MCF 10A (cell line): Measurements from ENCODE around the gene BCORL1. TPM values are rescaled to one million over a fixed set of nuclear protein-coding genes. Genes with fewer than 3 reads are reported as not detected.

Source experiments
- BruUV-seq: library from RNA; stranded (reverse); fragments of 400-500 nt; replicated peaks from 2 replicates; lab custom pipeline; 2021; lab: Mats Ljungman, UMichigan
- CTCF ChIA-PET: fragments of 300-600 bp; sonication (Branson Sonifier 250); formaldehyde crosslinking; extraction: SDS; loops from one replicate; lab custom pipeline; 2021; ENCODE audit warnings: antibody characterized with exemption, inconsistent platforms; lab: Yijun Ruan, JAX
- POLR2A ChIA-PET: fragments of 300-600, 350-650 bp; sonication (Branson Sonifier 250); formaldehyde crosslinking; extraction: SDS; loops from one replicate; lab custom pipeline; 2020; ENCODE audit warnings: antibody characterized with exemption, inconsistent platforms; lab: Yijun Ruan, JAX
- DNase-seq: peaks from one replicate; pipeline ENCODE4 v3.0.0-alpha.2; 2018; ENCODE audit not compliant: unreplicated experiment
- H3K27ac Mint-ChIP-seq: one replicate; pipeline ENCODE4 v1.8.0; 2022; ENCODE audit warnings: mild to moderate bottlenecking, low read depth, mixed read lengths; ENCODE audit not compliant: unreplicated experiment
- H3K27me3 Mint-ChIP-seq: one replicate; pipeline ENCODE4 v1.8.0; 2022; ENCODE audit warnings: mixed read lengths; ENCODE audit not compliant: insufficient read depth, unreplicated experiment
- H3K36me3 Mint-ChIP-seq: one replicate; pipeline ENCODE4 v1.8.0; 2022; ENCODE audit warnings: mild to moderate bottlenecking, moderate library complexity, mixed read lengths; ENCODE audit not compliant: insufficient read depth, unreplicated experiment
- H3K4me1 Mint-ChIP-seq: one replicate; pipeline ENCODE4 v1.8.0; 2022; ENCODE audit warnings: mixed read lengths; ENCODE audit not compliant: insufficient read depth, unreplicated experiment
- H3K4me3 Mint-ChIP-seq: one replicate; pipeline ENCODE4 v1.8.0; 2022; ENCODE audit warnings: mild to moderate bottlenecking, moderate library complexity, mixed read lengths; ENCODE audit not compliant: unreplicated experiment
- H3K9me3 Mint-ChIP-seq: one replicate; pipeline ENCODE4 v1.8.0; 2022; ENCODE audit warnings: mixed read lengths; ENCODE audit not compliant: unreplicated experiment
- CTCF ChIP-seq: fragments of 200-600 bp; IDR thresholded peaks from one replicate; pipeline ENCODE4 v1.8.0; 2022; ENCODE audit warnings: antibody characterized with exemption, mild to moderate bottlenecking; ENCODE audit not compliant: unreplicated experiment
- intact Hi-C: fragments of 100-400 bp; cut with micrococcal nuclease; formaldehyde crosslinking; loops from 2 replicates; pipeline ENCODE4 v1.14.1; 2022
- total RNA-seq: library from RNA; stranded (reverse); gene quantifications from 2 replicates; pipeline ENCODE4 v1.2.3, GENCODE V29; 2022

BCORL1 gene
- total RNA-seq, 1 experiment from 2014 or later: 2.9 TPM

- Mint-ChIP-seq H3K27me3 (no peaks in the 10 kb centered on the region), H3K9me3 (no peaks in the 10 kb centered on the region), H3K27ac (no peak overlapping the region), H3K36me3 (peaks cover 43% of the 10 kb centered on the region), H3K4me1 (no peaks in the 10 kb centered on the region), H3K4me3 (no peak overlapping the region)
- DNase-seq: no peak
- no peak for TF ChIP-seq CTCF
- CTCF ChIA-PET: interaction anchor here (1.0 to 2.1 kb wide), 2 partner anchors 9 to 10 kb away, joined by 4 to 8 read pairs; no protein-coding TSS in a partner anchor
- no TSS peak for BruUV-seq
- POLR2A ChIA-PET: no interaction called here
- intact Hi-C loops: no loop called here
Measured at GRCh38 chrX:130071611-130072344, 89.3 kb downstream of the BCORL1 start.

- Mint-ChIP-seq H3K4me3 (no peak overlapping the region), H3K4me1 (no peaks in the 10 kb centered on the region), H3K36me3 (peaks cover 37% of the 10 kb centered on the region), H3K27ac (no peak overlapping the region), H3K27me3 (no peaks in the 10 kb centered on the region), H3K9me3 (no peaks in the 10 kb centered on the region)
- POLR2A ChIA-PET: no interaction called here
- CTCF ChIA-PET: interaction anchor here (2.1 kb wide), 1 partner anchor 11 kb away, joined by 8 read pairs; no protein-coding TSS in a partner anchor
- no peak for DNase-seq
- BruUV-seq: no TSS peak
- TF ChIP-seq CTCF: no peak
- intact Hi-C loops: no loop called here
Measured at GRCh38 chrX:130072345-130072740, 89.9 kb downstream of the BCORL1 start.

- Mint-ChIP-seq H3K36me3 (peaks cover 30% of the 10 kb centered on the region), H3K9me3 (no peaks in the 10 kb centered on the region), H3K27ac (no peak overlapping the region), H3K27me3 (peaks cover 12% of the 10 kb centered on the region), H3K4me1 (no peaks in the 10 kb centered on the region), H3K4me3 (no peak overlapping the region)
- ChIA-PET CTCF (interaction anchor here (0.6 to 1.0 kb wide), 3 partner anchors 44 to 114 kb away, joined by 3 to 4 read pairs (median 3); no protein-coding TSS in a partner anchor), POLR2A (no interaction called here)
- no TSS peak for BruUV-seq
- intact Hi-C loops: no loop called here
- DNase-seq: no peak
- no peak for TF ChIP-seq CTCF
Measured at GRCh38 chrX:130075777-130076176, 93.3 kb downstream of the BCORL1 start.

GRCh38 chrX:130079824-130080406 lies 97.5 kb downstream of the BCORL1 start:
- BruUV-seq: no TSS peak
- H3K9me3 Mint-ChIP-seq: no peaks in the 10 kb centered on the region
- peaks cover 12% of the 10 kb centered on the region for H3K27me3 Mint-ChIP-seq
- ChIA-PET POLR2A (interaction anchor here (0.6 to 2.4 kb wide), 5 partner anchors 29 to 111 kb away, joined by 3 to 8 read pairs (median 4); no protein-coding TSS in a partner anchor), CTCF (interaction anchor here (0.5 to 3.7 kb wide), 36 partner anchors 9 to 984 kb away, joined by 3 to 26 read pairs (median 4); no protein-coding TSS in a partner anchor)
- no peak overlapping the region for H3K27ac Mint-ChIP-seq
- peaks cover 8% of the 10 kb centered on the region for H3K36me3 Mint-ChIP-seq
- peak; percentile 72 for TF ChIP-seq CTCF
- intact Hi-C loops: loop anchor here (1.0 to 2.0 kb wide), 2 partner anchors 41 to 112 kb away; no protein-coding TSS in a partner anchor
- H3K4me3 Mint-ChIP-seq: no peak overlapping the region
- DNase-seq: peak; percentile 82
- H3K4me1 Mint-ChIP-seq: no peaks in the 10 kb centered on the region
